K562 (cell line): ENCODE measurements around the gene URGCP. TPM values are rescaled to one million over a fixed set of nuclear protein-coding genes. Genes with fewer than 3 reads are reported as not detected.
A peak's percentile ranks its signal among the peaks of the same experiment; 100 is the strongest.

Source experiments
- CEBPG ChIP-seq, 3 experiments: fragments of 200-800 bp in 1 of 3; sonication (Bioruptor generic) in 1 of 3; sonication (generic) in 1 of 3; formaldehyde crosslinking in 1 of 3; IDR thresholded peaks in 2 of 3; conservative IDR thresholded peaks in 1 of 3; 2 replicates each; pipeline versions ENCODE4 v1.6.1 to v1.8.0; 2016 to 2022; ENCODE audit warnings: missing compliant biosample characterization in 2 of 3, missing genetic modification characterization in 2 of 3, mild to moderate bottlenecking in 1 of 3, missing genetic modification reagents in 1 of 3
- DEAF1 ChIP-seq: fragments of 450-650 bp; formaldehyde crosslinking; IDR thresholded peaks from 2 replicates; pipeline ENCODE4 v1.4.0; 2020; ENCODE audit warnings: mild to moderate bottlenecking, moderate library complexity
- ELF4 ChIP-seq: fragments of 450-650 bp; formaldehyde crosslinking; IDR thresholded peaks from 2 replicates; pipeline ENCODE4 v1.4.0; 2022; ENCODE audit warnings: missing genetic modification characterization
- ETV6 ChIP-seq, 3 experiments: fragments of 150-350 bp in 1 of 3; sonication (generic) in 1 of 3; formaldehyde crosslinking in 1 of 3; IDR thresholded peaks; 2 replicates each; pipeline versions ENCODE4 v1.6.1 to v1.8.0; 2014 to 2022; ENCODE audit warnings: borderline replicate concordance in 2 of 3, low read depth in 2 of 3, antibody characterized with exemption in 1 of 3, low read length in 1 of 3, mild to moderate bottlenecking in 1 of 3, missing genetic modification reagents in 1 of 3
- GATA2 ChIP-seq: sonication (generic); formaldehyde crosslinking; IDR thresholded peaks from 2 replicates; pipeline ENCODE4 v1.4.0; 2020; ENCODE audit warnings: mild to moderate bottlenecking, missing genetic modification reagents
- HNRNPUL1 ChIP-seq: fragments of 200-400 bp; formaldehyde crosslinking; IDR thresholded peaks from 2 replicates; pipeline ENCODE4 v1.6.1; 2017; ENCODE audit warnings: low read length
- ID3 ChIP-seq, 2 experiments: fragments of 250-450 bp in 1 of 2; fragments of 450-650 bp in 1 of 2; sonication (Bioruptor Pico) in 1 of 2; IDR thresholded peaks; 2 replicates each; pipeline versions ENCODE4 v1.6.1 to v1.8.0; 2016 to 2021; ENCODE audit warnings: mild to moderate bottlenecking in 2 of 2, moderate library complexity in 2 of 2, missing compliant biosample characterization in 1 of 2, missing genetic modification characterization in 1 of 2
- KAT7 ChIP-seq: sonication (generic); formaldehyde crosslinking; IDR thresholded peaks from 2 replicates; pipeline ENCODE4 v1.8.0; 2022; ENCODE audit warnings: missing genetic modification reagents, mild to moderate bottlenecking, borderline replicate concordance
- MAFK ChIP-seq: IDR thresholded peaks from 2 replicates; pipeline ENCODE4 v1.6.1; 2011; ENCODE audit warnings: low read length, improper control_type of control experiment
- PHF21A ChIP-seq: fragments of 450-650 bp; IDR thresholded peaks from 2 replicates; pipeline ENCODE4 v1.6.1; 2017; ENCODE audit warnings: low read depth, borderline replicate concordance
- POLR2G ChIP-seq: fragments of 200-400 bp; formaldehyde crosslinking; IDR thresholded peaks from 2 replicates; pipeline ENCODE4 v1.6.1; 2017; ENCODE audit warnings: low read depth, mild to moderate bottlenecking, antibody characterized with exemption, low read length, moderate library complexity
- RFX5 ChIP-seq: IDR thresholded peaks from 2 replicates; pipeline ENCODE4 v1.6.1; 2011; ENCODE audit warnings: low read depth, mild to moderate bottlenecking, improper control_type of control experiment, low read length
- RNF219 ChIP-seq: fragments of 250-450 bp; sonication (Bioruptor Pico); IDR thresholded peaks from 2 replicates; pipeline ENCODE4 v1.5.0; 2022; ENCODE audit warnings: mild to moderate bottlenecking
- TARDBP ChIP-seq: fragments of 450-650 bp; IDR thresholded peaks from 2 replicates; pipeline ENCODE4 v1.6.1; 2016
- ZBTB34 ChIP-seq: fragments of 250-450 bp; sonication (Bioruptor Pico); IDR thresholded peaks from 2 replicates; pipeline ENCODE4 v1.8.0; 2021; ENCODE audit warnings: mild to moderate bottlenecking, moderate library complexity
- ZKSCAN3 ChIP-seq: fragments of 250-450 bp; sonication (Bioruptor Pico); IDR thresholded peaks from 2 replicates; pipeline ENCODE4 v1.4.0; 2020
- ZNF197 ChIP-seq: fragments of 200-800 bp; sonication (Bioruptor generic); IDR thresholded peaks from 2 replicates; pipeline ENCODE4 v1.6.1; 2016; ENCODE audit warnings: low read depth, missing genetic modification characterization, missing compliant biosample characterization
- ZNF3 ChIP-seq: fragments of 250-450 bp; sonication (Bioruptor Pico); IDR thresholded peaks from 2 replicates; pipeline ENCODE4 v1.5.0; 2021; ENCODE audit warnings: mild to moderate bottlenecking, moderate library complexity
- ZNF561 ChIP-seq: fragments of 450-650 bp; formaldehyde crosslinking; conservative IDR thresholded peaks from 2 replicates; pipeline ENCODE4 v1.4.0; 2020; ENCODE audit warnings: mild to moderate bottlenecking, moderate library complexity
- ZNF75A ChIP-seq: fragments of 450-650 bp; formaldehyde crosslinking; IDR thresholded peaks from 2 replicates; pipeline ENCODE4 v1.4.0; 2020; ENCODE audit warnings: mild to moderate bottlenecking
- polyA plus RNA-seq, 8 experiments: library from polyadenylated mRNA; depleted of rRNA in 4 of 8; stranded (reverse) in 5 of 8; unstranded in 3 of 8; fragments of >200 nt; fragmentation: Nextera tagmentation in 2 of 8; fragmentation: Illumina TruSeq in 1 of 8; extraction: Ambion mirVana in 2 of 8; extraction: Trizol in 1 of 8; gene quantifications; 2 replicates each; pipeline versions ENCODE4 v1.2.1 to v1.2.3, GENCODE V29; 2011 to 2014; ENCODE audit warnings: inconsistent platforms in 1 of 8, missing spikeins in 1 of 8
- total RNA-seq, 7 experiments: library from RNA; depleted of rRNA in 6 of 7; stranded (reverse); fragments of >200 nt in 6 of 7; fragmentation: Illumina TruSeq in 2 of 7; extraction: Trizol in 2 of 7; gene quantifications; 2 replicates each; pipeline versions ENCODE4 v1.2.1 to v1.2.3, GENCODE V29; 2011 to 2021; ENCODE audit warnings: low replicate concordance in 1 of 7

URGCP gene
- total and polyA plus RNA-seq, 9 of the 15 experiments (the other 6 are each of a cell fraction or from before 2014, with no cell fraction given), result 1.7 to 25.8 (median 12.5) TPM

GRCh38 chr7:43925984-43926797 lies 19.8 kb upstream of the URGCP start, which contains the start of gene UBE2D4 (continued):
- TF ChIP-seq RNF219, result no peak
- no peak for TF ChIP-seq TARDBP
- TF ChIP-seq ZNF561 (CRISPR knock-in tag), result no peak
- TF ChIP-seq ZNF3 (CRISPR knock-in tag), result no peak
- TF ChIP-seq ZNF197, result 0 out of 2 replicates have a peak, but pooled peaks have one; percentile 34
- TF ChIP-seq HNRNPUL1, result no peak
- peak; percentile 87 for TF ChIP-seq PHF21A
- 0 out of 2 replicates have a peak, but pooled peaks have one; percentile 8 for TF ChIP-seq MAFK
- TF ChIP-seq ID3 (CRISPR knock-in tag; IDR thresholded peaks at IDR 0.05), result no peak
- TF ChIP-seq ID3 (tag; IDR thresholded peaks at IDR 0.05), result peak; percentile 79
- no peak for TF ChIP-seq RFX5
- TF ChIP-seq DEAF1, result no peak
- no peak for TF ChIP-seq ELF4 (CRISPR knock-in tag)
- TF ChIP-seq ZBTB34 (CRISPR knock-in tag), result no peak
- TF ChIP-seq GATA2 (CRISPR knock-in tag), result no peak
- peak; percentile 87 for TF ChIP-seq CEBPG (CRISPR knock-in tag; IDR thresholded peaks at IDR 0.05)
- peak in 1 of 2 experiments; percentile 79; a peak in 2 of 4 replicates for TF ChIP-seq CEBPG (tag; conservative IDR thresholded peaks at IDR 0.05 in 1 of 2, IDR thresholded peaks at IDR 0.05 in 1 of 2)
- no peak for TF ChIP-seq ETV6 (IDR thresholded peaks at IDR 0.05; ENCODE audit: borderline replicate concordance in 1 of 2, low read depth in 2 of 2, low read length in 1 of 2)
- peak; percentile 77; the same call in 1 of the 2 replicates for TF ChIP-seq ETV6 (CRISPR knock-in tag; IDR thresholded peaks at IDR 0.05; ENCODE audit: borderline replicate concordance)
- TF ChIP-seq ZNF75A (CRISPR knock-in tag), result no peak
- TF ChIP-seq POLR2G, result peak; percentile 100
- 0 out of 2 replicates have a peak, but pooled peaks have one; percentile 61 for TF ChIP-seq KAT7 (CRISPR knock-in tag)
- TF ChIP-seq ZKSCAN3, result no peak
